Memory B cell (primary cell): Measurements from ENCODE around the gene CHD2.
"Not testable (repeated sequence)": the region's sequence is repeated elsewhere in the genome, so short reads cannot be mapped to it uniquely, and the experiment has no call there.

ENCODE experiments used
- ATAC-seq: fragments of 150-1000 bp; cut with Tn5 transposase; 2 replicates; pipeline ENCODE4 v1.10.0; 2021; ENCODE audit warnings: low read depth, mild to moderate bottlenecking, moderate library complexity
- DNase-seq, 2 donors: peaks; one replicate each; pipeline ENCODE4 v3.0.0; 2022; ENCODE audit warnings: low spot score in 2 of 2
- H3K27ac Mint-ChIP-seq: one replicate; pipeline ENCODE4 v1.8.0; 2022; ENCODE audit warnings: mild to moderate bottlenecking, moderate library complexity, mixed read lengths
- H3K27me3 Mint-ChIP-seq: one replicate; pipeline ENCODE4 v1.8.0; 2022; ENCODE audit warnings: mixed read lengths
- H3K36me3 Mint-ChIP-seq: one replicate; pipeline ENCODE4 v1.8.0; 2022; ENCODE audit warnings: mild to moderate bottlenecking, mixed read lengths
- H3K4me1 Mint-ChIP-seq: one replicate; pipeline ENCODE4 v1.8.0; 2022; ENCODE audit warnings: mixed read lengths
- H3K4me3 Mint-ChIP-seq: one replicate; pipeline ENCODE4 v1.8.0; 2022; ENCODE audit warnings: mild to moderate bottlenecking, moderate library complexity, mixed read lengths
- H3K9me3 Mint-ChIP-seq: one replicate; pipeline ENCODE4 v1.8.0; 2022; ENCODE audit warnings: mixed read lengths

CHD2 gene

DNA sequence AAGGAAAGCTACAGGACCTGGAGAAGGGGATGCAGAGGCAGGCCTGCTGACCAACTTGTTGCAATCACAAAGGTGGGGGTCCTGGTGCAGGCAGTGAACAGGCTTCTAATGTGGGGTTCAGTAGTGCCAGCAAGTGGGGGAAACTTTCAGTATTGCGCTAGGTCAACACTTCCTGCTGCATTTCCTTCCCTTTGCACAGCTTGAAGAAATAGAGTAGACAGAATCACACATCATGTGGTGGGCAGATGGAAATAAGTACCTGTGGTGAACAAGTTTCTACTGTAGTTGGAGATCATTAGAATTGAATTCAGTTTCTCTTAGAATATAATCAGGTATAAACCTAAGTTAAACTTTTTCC is 125.5 kb downstream of the CHD2 start:
- no peak overlapping the region for H3K4me3 Mint-ChIP-seq
- no peaks in the 10 kb centered on the region for H3K9me3 Mint-ChIP-seq
- no peak for DNase-seq
- peaks cover 23% of the 10 kb centered on the region for H3K4me1 Mint-ChIP-seq
- H3K27ac Mint-ChIP-seq = peak overlapping the region; percentile 80
- H3K36me3 Mint-ChIP-seq = peaks cover 36% of the 10 kb centered on the region
- ATAC-seq = no peak
- H3K27me3 Mint-ChIP-seq = no peaks in the 10 kb centered on the region

DNA sequence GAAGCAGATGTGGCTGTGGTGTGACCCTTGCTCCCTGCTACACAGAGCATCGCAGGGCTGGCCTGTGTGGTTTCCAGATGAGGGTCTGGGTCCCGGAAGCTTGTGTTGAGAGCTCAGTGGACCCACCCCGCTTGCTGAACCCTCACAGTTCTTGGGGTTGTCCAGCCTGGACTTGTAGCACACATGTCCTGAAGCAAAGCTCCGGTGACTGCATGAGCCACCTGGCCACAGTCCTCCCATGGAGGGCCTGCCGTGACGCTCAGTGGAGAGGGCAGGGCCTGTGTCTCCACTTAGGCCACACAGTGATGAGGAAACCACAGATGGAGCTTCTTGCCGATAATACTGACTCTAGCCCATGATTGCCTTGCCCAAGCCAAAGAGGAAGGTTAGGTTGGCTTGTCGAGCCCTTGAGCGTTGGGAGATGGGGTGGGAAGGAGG is 126.3 kb downstream of the CHD2 start:
- peaks cover 25% of the 10 kb centered on the region for H3K4me1 Mint-ChIP-seq
- no peak for ATAC-seq
- peaks cover 29% of the 10 kb centered on the region for H3K36me3 Mint-ChIP-seq
- H3K27me3 Mint-ChIP-seq = no peaks in the 10 kb centered on the region
- H3K9me3 Mint-ChIP-seq = no peaks in the 10 kb centered on the region
- DNase-seq = no peak
- peak overlapping the region; percentile 80 for H3K27ac Mint-ChIP-seq
- H3K4me3 Mint-ChIP-seq = no peak overlapping the region

DNA sequence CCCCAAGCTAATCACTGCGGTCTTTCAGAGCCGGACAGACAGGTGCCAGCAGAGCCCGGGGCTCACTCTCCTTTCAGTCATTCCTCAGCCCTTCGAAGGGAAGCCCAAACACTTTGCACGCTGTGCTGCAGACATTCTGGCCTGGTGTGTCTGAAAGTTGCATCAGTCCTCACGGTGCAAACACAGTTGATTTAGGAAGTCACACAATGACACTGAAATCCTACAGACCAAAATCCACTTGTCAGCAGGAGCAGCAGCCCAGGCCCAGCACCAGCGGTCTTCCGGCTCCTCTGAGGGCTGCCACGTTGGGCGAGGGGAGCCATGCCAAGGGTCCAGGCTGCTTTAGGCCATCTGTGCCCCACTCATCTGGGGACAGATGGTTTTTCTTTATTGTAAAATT is 127.3 kb downstream of the CHD2 start:
- DNase-seq (no peak), ATAC-seq (no peak)
- no peaks in the 10 kb centered on the region for H3K9me3 Mint-ChIP-seq
- H3K27me3 Mint-ChIP-seq = no peaks in the 10 kb centered on the region
- peaks cover 25% of the 10 kb centered on the region for H3K4me1 Mint-ChIP-seq
- H3K27ac Mint-ChIP-seq = no peak overlapping the region
- H3K36me3 Mint-ChIP-seq = peaks cover 23% of the 10 kb centered on the region
- no peak overlapping the region for H3K4me3 Mint-ChIP-seq

DNA sequence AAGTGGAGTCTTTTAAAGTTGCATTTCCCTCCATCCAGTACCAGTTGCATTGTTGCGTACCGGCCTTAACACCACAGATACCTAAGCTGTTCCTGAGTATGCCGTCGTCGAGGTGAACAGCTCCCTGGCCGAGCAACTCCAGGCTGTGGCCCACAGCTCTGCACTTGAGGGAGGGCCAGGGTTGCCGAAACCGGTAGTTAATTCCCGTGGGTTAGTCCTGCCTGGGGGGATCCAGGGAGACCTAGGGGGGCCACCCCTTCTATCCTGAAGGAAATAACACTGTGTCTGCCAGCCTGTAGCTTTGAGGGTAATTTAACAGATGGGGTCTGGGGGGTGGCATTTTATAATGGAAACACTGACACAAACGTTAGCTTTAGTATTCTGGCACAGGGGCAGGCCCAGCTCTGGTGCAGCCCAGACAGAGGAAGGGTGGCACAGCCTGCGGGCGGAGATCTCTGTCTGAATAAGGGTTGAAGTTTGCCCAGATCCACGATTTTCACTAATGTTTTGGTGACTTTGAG is 128.0 kb downstream of the CHD2 start:
- Mint-ChIP-seq H3K4me1 (peaks cover 23% of the 10 kb centered on the region), H3K36me3 (peaks cover 18% of the 10 kb centered on the region), H3K9me3 (no peaks in the 10 kb centered on the region), H3K27me3 (no peaks in the 10 kb centered on the region), H3K4me3 (no peak overlapping the region), H3K27ac (peak overlapping the region; percentile 21)
- DNase-seq (no peak), ATAC-seq (no peak)

DNA sequence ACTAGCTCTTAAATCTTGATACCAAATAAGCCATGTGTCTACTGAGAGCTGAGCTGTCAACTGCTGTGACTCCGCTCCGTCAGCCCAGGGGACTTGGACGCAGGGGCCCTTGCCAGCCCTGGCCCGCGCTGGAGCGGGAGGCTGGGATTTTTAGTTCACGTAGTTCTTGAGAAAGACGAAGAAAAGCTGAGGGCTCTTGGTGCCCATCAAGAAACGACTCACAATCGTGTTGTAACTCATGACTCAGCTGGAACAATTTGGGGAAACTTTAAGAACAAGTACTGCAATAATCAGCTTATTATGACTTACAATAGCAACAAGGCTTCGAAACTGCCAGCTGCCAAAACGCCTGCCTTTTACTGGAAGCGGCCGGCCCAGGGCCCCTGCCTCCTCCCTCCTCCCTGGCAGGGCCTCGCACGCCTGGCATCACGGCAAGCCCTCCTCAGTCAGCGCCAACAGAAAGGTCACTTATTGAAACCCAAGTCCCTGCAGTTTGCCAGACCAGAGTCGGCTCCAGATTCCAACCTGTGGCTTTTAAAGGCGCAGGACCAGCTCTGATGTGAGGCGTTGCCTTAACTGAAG is 128.6 kb downstream of the CHD2 start:
- DNase-seq = no peak
- peaks cover 20% of the 10 kb centered on the region for H3K4me1 Mint-ChIP-seq
- H3K36me3 Mint-ChIP-seq = peaks cover 12% of the 10 kb centered on the region
- H3K4me3 Mint-ChIP-seq = no peak overlapping the region
- no peaks in the 10 kb centered on the region for H3K9me3 Mint-ChIP-seq
- peak overlapping the region; percentile 21 for H3K27ac Mint-ChIP-seq
- no peak for ATAC-seq
- no peaks in the 10 kb centered on the region for H3K27me3 Mint-ChIP-seq

DNA sequence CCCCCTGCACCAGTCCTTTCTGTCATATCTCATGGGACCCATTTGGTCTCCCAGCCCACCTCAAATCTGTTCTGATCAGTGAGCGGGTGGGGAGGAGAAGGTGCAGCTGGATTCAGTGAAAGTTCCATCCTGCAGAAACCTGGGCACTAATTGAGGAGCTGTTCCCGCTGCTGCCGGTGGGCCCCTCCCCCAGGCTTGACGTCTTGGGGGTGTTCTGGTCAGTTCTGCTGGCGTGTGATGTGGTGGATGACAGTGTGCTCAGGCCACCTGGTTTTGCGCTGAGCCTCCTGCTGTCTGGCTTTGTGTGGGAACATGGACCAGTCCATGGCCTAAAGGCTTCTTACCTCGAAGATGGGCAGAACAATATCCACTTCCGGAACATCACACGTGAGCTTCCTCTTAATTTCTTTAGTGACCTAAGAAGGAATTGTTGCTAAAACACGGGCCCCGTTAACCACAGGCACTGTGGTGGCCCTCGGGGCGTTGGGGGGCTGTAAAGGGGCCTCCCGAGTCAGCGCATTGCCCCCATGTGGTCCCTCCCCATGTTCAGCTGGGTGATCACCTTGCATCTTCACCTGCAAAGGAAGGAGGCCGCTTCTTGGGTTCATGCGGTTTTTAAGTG is 129.2 kb downstream of the CHD2 start:
- Mint-ChIP-seq H3K4me3 (no peak overlapping the region), H3K4me1 (peaks cover 20% of the 10 kb centered on the region), H3K27me3 (no peaks in the 10 kb centered on the region), H3K9me3 (no peaks in the 10 kb centered on the region), H3K27ac (peak overlapping the region; percentile 55), H3K36me3 (peaks cover 10% of the 10 kb centered on the region)
- DNase-seq = no peak
- ATAC-seq = no peak

DNA sequence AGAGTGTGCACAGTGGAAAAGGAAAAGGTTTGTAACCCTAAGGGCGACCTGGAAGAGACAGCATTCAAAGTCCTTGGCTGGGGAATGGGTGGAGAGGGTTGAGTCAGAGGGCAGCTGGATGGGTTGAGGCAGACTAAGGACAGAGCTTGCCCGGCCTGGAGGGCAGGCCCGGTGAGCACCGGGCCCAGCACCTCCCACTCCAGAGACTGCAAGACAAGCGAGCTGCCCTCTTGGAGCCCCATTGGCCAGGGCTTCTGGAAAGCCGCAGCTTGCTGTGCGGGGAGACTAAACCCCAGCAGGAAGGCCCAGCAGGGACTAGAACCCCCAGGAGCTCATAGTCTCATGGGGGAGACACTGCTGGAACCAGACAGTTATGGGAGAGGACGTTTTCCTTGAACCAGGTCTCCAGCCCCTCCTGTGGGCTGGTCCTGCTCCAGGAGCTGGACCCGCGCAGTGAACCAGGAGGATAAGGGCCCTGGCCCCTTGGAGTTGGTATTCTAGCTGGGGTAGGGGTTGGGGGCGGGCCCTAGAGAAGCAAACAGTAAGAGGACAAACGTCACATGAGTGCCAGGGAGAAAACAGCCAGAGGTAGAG is 129.8 kb downstream of the CHD2 start:
- Mint-ChIP-seq H3K27me3 (no peaks in the 10 kb centered on the region), H3K4me1 (peaks cover 17% of the 10 kb centered on the region), H3K4me3 (no peak overlapping the region), H3K9me3 (no peaks in the 10 kb centered on the region), H3K36me3 (peaks cover 4% of the 10 kb centered on the region), H3K27ac (peak overlapping the region; percentile 55)
- no peak for ATAC-seq
- no peak for DNase-seq

DNA sequence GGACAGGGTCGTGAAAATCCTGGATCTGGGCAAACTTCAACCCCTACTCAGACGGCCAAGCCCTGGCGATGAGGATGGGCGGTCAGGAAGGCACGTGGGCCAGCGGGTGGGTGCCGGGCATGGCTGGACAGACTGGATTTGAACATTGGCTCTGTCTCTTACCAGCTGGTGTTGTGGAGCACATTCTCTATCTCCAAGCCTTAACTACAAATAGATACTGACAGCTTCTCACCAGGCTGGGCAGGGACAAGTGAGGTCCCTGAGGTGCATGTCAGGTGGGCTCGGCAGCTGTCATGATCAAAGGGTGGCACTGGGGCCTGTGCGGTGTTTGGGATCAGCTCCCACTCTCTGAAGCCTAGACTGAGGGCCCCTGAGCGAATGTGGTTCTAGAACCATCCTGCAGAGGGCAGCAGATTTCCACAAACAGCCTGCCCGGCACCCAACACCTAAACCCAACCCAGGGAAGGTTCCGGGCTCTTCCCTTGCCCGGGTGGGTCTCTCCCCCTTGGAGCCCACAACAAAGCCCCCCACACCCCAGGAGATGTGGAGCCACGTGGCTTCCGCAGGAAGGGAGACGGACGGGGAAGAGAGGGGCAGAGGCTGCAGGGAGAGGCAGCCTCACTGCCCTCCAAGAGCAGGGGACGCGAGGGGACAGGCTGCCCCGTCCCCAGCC is 130.4 kb downstream of the CHD2 start:
- no peaks in the 10 kb centered on the region for H3K9me3 Mint-ChIP-seq
- DNase-seq (peak; percentile 54 to 64), ATAC-seq (peak; percentile 81)
- H3K4me3 Mint-ChIP-seq = no peak overlapping the region
- no peak overlapping the region for H3K27ac Mint-ChIP-seq
- H3K4me1 Mint-ChIP-seq = peaks cover 15% of the 10 kb centered on the region
- peaks cover 3% of the 10 kb centered on the region for H3K36me3 Mint-ChIP-seq
- no peaks in the 10 kb centered on the region for H3K27me3 Mint-ChIP-seq

DNA sequence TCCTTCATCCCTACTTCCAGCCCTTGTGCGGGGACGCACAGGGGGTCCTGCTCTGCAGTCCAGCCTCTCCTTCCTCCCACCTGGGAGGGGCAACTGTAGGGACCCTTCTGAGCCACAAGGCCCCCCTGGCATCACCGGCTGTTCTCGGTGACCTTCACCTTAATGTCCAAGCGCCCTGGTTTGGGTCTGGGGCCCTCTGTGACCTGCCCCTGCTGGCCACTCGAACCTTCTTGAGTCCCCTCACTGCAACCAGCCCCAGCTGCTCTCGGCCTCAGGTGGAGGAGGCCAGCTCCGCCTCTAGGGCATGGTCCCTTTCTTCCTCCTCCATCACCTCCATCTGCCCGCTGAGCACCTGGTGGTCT is 131.0 kb downstream of the CHD2 start:
- Mint-ChIP-seq H3K4me3 (no peak overlapping the region), H3K4me1 (peaks cover 17% of the 10 kb centered on the region), H3K27ac (no peak overlapping the region), H3K27me3 (peaks cover 2% of the 10 kb centered on the region), H3K9me3 (no peaks in the 10 kb centered on the region), H3K36me3 (peaks cover 3% of the 10 kb centered on the region)
- ATAC-seq (no peak), DNase-seq (no peak)

DNA sequence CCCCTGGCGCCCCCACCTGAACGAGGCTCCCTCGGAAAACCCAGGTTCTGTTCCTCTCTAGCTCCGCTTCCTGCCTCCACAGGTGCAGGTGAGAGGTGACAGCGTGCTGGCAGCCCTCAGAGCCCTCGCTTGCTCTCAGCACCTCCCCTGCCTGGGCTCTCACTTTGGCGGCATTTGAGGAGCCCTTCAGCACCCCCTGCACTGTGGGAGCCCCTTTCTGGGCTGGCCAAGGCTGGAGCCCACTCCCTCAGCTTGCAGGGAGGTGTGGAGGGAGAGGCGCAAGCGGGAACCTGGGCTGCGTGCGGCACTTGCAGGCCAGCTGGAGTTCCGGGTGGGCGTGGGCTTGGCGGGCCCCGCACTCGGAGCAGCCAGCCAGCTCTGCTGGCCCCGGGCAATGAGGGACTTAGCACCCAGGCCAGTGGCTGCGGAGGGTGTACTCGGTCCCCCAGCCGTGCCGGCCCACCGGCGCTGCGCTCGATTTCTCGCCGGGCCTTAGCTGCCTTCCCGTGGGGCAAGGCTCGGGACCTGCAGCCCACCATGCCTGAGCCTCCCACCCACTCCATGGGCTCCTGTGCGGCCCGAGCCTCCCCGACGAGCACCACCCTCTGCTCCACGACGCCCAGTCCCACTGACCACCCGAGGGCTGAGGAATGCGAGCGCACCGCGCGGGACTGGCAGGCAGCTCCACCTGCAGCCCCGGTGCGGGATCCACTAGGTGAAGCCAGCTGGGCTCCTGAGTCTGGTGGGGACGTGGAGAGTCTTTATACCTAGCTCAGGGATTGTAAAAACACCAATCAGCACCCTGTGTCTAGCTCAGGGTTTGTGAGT is 131.6 kb downstream of the CHD2 start:
- H3K4me1 Mint-ChIP-seq = peaks cover 19% of the 10 kb centered on the region
- ATAC-seq, DNase-seq, H3K4me3 Mint-ChIP-seq, H3K27me3 Mint-ChIP-seq, H3K9me3 Mint-ChIP-seq, H3K27ac Mint-ChIP-seq, H3K36me3 Mint-ChIP-seq: not testable (repeated sequence)

DNA sequence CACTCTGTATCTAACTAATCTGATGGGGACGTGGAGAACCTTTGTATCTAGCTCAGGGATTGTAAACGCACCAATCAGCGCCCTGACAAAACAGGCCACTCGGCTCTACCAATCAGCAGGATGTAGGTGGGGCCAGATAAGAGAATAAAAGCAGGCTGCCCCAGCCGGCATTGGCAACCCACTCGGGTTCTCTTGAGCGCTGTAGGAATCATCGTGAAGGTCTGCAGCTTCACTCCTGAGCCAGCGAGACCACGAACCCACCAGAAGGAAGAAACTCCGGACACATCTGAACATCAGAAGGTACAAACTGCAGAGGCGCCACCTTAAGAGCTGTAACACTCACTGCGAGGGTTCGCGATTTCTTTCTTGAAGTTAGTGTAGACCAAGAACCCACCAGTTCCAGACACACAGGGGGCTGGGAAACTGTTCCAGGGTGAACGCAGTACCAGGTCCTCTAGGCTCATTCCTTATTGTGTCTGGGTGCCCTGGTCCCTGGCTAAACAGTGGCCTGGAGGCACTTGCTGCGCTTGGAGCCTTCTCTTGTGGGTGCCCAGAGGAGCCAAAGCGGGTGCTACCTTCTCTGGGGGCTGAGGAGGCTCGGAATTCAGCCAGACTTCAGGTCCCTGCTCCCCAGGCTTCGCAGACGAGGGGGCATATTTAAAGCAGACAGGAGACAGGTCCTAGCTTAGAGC is 132.5 kb downstream of the CHD2 start:
- not testable (repeated sequence) for H3K4me3 Mint-ChIP-seq, H3K36me3 Mint-ChIP-seq, H3K27me3 Mint-ChIP-seq, H3K9me3 Mint-ChIP-seq, ATAC-seq, DNase-seq, H3K27ac Mint-ChIP-seq
- peaks cover 20% of the 10 kb centered on the region for H3K4me1 Mint-ChIP-seq

DNA sequence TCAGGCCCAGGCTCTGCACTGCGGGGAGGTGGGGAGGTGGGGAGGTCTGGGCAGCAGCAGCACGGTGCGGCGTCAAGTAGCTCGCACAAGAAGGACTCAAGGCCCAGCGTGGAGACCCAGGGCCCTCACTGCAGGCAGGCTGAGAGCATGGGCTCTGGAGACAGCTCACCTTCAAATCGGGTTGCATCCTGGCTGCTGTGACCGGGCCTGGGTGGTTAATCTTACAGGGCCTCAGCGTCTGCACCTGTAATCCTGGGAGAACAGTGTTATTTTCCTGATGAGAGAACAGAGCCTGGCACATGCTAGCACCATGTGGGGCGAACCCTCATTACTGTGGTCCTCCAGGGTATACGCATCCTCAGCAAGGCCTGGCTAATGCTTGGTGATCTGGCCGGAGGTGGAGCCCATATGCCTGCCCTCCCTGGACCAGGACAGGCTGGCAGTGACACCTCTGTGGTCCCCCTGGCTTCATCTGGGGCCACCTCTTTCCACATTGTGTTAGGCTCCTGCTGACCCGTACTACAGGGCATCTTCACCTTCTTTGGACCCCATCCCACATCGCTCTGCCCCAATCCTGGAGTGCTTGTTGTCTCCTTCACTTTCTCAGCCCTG is 133.4 kb downstream of the CHD2 start:
- Mint-ChIP-seq H3K9me3 (no peaks in the 10 kb centered on the region), H3K4me1 (peaks cover 20% of the 10 kb centered on the region), H3K36me3 (no peaks in the 10 kb centered on the region), H3K4me3 (no peak overlapping the region), H3K27me3 (peaks cover 2% of the 10 kb centered on the region), H3K27ac (no peak overlapping the region)
- DNase-seq (no peak), ATAC-seq (no peak)

DNA sequence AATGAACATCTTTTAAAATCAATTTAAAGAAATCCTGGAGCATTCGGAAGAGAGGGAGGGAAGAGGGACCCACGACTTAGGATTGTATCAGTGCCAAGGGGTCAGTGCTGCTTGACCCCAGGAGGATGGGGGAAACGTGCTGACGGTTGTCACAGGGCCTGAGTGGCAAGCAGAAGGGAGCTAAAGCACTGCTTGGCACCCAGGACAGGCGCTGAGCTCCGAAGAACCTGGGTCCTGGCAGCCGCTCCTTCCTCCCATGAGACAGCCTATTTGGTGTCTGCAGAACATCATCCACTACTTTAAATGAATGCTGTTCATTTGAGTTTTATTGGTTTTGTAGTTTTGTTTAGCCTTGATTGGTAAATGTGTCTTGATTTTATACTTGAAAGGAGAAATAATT is 134.4 kb downstream of the CHD2 start:
- no peak for ATAC-seq
- Mint-ChIP-seq H3K27ac (no peak overlapping the region), H3K4me1 (peaks cover 18% of the 10 kb centered on the region), H3K9me3 (no peaks in the 10 kb centered on the region), H3K27me3 (peaks cover 3% of the 10 kb centered on the region), H3K36me3 (no peaks in the 10 kb centered on the region), H3K4me3 (no peak overlapping the region)
- DNase-seq = no peak
